ENCODE results near the gene FLT1.

DNA sequence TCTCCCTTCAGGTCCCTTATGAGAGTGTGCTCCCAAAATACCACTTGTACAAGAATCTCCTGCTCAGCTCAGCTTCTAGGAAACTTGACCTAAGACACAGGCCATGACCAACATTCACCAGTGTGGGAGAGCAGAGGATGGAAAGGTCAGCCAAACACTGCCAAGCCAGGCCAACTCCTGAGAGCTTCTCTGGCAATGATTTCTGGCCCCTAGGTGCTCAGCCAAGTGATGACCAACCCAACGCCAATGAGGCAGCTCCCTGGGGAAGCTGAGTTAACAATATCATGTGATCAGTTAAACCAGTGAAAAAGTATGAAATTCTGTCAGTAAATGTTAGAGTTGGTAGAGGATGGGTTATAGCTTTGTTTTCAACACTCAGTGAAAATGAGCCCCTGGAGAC, 49.1 kb upstream of the FLT1 start:
- TF ChIP-seq, protein P1, sequence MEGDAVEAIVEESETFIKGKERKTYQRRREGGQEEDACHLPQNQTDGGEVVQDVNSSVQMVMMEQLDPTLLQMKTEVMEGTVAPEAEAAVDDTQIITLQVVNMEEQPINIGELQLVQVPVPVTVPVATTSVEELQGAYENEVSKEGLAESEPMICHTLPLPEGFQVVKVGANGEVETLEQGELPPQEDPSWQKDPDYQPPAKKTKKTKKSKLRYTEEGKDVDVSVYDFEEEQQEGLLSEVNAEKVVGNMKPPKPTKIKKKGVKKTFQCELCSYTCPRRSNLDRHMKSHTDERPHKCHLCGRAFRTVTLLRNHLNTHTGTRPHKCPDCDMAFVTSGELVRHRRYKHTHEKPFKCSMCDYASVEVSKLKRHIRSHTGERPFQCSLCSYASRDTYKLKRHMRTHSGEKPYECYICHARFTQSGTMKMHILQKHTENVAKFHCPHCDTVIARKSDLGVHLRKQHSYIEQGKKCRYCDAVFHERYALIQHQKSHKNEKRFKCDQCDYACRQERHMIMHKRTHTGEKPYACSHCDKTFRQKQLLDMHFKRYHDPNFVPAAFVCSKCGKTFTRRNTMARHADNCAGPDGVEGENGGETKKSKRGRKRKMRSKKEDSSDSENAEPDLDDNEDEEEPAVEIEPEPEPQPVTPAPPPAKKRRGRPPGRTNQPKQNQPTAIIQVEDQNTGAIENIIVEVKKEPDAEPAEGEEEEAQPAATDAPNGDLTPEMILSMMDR (conservative IDR thresholded peaks at IDR 0.05 in 1 of 2, IDR thresholded peaks at IDR 0.05 in 1 of 2; ENCODE audit: low read depth in 1 of 2, low read length in 2 of 2), result no peak
- no peak for TF ChIP-seq EZH2 (IDR thresholded peaks at IDR 0.05; ENCODE audit: low read length, missing control alignments)

Data from fibroblast of lung (primary cell).